GM21390 (cell line): ENCODE data around the gene SOX14.

Source experiments
- ATAC-seq: cut with Tn5 transposase; IDR thresholded peaks from one replicate; pipeline ENCODE4 v1.9.1; 2021; ENCODE audit not compliant: unreplicated experiment

The SOX14 gene

DNA sequence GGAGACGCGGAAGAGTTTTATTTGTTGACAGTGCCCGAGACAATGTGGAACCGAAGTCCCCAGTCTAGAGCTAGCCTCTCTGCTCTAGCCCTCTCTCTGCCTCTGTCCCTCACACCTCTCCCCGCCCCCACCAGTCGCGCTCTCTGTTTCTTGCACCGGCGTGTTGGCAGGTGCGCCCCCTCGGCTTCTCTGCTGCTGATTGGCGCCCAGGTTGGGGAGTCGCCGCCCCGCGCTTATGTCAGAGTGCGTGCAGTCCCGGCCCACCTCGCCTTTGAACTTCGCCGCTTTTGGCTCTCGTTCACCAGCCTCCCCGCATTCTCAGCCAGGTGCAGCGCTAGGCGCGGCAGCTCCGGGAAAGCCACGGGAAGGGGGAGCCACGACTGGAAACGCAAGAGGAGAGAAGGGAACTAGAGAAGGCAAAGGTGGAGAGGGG, at the start of gene SOX14:
SOX14 (plus strand) TSS at position 315 of the 433 bp plus-strand sequence. CDS start 470 bp downstream, outside the sequence.
- no peak for ATAC-seq

DNA sequence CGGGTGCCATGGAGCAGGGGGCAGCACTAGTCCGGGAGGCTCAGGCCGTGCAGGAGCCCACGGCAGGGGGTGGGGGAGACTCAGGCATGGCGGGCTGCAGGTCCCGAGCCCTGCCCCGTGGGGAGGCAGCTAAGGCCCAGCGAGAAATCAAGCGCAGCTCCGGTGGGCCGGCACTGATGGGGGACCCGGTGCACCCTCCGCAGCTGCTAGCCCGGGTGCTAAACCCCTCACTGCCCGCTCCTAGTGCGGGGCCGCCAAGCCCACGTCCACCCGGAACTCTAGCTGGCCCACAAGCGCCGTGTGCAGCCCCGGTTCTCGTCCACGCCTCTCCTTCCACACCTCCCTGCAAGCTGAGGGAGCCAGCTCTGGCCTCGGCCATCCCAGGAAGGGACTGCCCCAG, 49.6 kb upstream of the SOX14 start:
- no peak for ATAC-seq

DNA sequence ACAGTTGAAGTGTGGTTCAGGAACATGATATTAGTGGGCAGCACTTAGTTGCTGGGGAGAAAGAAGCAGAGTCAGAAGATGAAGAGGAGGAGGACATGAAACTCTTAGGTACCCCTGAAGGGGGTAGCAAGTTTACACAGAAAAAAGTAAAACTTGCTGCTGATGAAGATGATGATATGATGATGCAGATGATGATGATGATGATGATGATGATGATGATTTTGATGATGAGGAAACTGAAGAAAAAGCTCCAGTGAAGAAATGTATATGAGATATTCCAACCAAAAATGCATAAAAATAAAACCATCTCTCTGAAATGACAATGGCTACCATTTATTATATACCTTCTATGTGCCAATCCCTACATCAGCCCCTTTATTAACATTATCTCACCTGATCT, 39.9 kb upstream of the SOX14 start:
- ATAC-seq: no peak

DNA sequence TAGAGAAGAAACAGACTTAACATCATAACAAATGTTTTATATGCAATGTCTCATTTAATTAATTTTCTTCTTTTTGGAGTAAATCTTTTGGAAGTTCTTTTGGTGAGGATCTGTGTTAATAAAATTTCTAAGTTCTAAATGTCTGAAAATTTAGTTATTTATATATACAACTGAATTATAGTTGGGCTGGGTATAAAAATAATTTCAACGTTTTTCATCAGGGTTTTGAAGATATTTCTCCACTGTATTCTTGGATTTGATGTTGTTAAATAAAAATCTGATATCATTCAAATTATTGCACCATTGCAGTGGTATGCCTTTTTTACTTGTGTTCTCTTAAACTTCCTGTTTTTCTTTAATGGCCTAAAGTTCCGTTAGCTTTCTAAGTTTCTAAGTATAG, 26.9 kb upstream of the SOX14 start:
- ATAC-seq: no peak

DNA sequence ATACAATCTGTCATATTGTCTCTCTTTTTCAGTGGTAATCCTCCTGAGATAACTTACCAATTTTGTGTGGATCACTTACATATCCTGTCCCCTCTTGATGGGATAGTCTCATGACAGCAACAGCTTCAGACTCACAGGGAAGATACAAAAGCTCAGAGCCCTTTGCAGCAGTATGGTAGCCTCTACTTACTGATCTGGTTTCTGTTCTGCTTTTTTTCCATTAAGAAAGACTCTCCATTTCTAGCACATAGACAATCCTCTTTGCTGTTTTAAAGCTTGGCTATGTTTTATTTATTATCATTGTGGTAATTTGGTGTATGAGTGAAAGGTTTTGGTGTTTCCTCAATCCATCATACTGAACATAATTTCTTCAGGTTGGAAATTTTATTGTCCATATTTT, 25.4 kb upstream of the SOX14 start:
- ATAC-seq: no peak

DNA sequence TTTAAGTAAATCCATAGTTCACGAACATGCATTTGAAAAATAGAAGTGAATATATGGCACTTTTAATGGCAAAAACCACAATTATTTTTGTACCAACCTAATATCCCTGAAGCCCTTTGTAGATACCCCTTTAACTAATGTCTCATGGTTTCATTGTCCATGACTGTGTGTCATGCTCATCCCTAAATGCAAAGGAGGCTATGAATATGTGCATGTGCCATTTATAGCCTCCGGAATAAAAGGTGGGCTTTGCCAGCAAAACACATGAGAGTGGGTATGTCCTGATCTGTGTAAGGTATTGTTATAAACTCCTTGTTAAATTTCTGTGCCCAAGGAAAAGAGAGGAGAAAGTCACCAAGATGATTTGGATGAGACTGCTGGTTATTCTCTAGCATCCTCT, 20.5 kb upstream of the SOX14 start:
- ATAC-seq: no peak

DNA sequence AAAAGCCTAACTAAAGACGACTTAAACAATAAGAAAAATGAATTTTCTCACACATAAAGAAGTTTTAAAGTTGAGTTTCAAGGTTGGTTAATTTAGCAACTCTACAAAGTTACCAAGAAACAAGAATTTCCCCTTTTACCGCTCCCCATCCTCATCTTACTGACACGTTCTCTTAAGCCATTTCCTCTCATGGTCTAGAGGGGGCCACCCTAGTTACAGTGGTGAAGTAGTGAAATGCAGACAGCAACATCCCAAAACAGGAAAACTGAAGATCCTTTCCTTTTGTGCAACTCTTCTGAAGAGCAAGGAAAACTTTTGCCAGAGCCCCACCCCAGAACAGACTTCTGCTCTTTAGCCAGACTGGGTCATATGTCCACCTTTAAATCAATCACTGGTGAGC, 17.3 kb upstream of the SOX14 start:
- ATAC-seq: no peak

DNA sequence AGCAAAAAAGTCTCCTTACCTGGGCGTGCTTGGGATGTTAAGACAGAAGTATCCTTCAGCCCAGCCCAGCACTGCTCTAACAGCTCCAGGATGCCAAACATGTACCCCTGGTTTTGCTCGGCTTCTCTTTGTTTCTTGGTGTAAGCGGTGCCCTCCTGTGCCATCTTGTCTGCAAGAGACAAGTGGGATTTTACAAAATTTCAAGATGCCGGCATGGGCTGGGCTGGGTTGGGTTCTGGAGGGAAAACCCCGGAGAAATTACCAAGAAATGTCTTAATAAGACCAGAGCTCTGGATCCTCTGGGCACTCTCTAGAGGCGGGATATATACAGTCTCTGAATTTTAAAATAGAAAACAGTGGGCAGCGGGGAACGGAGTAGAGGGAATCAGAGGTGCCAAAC, 4.6 kb upstream of the SOX14 start:
- ATAC-seq: no peak

DNA sequence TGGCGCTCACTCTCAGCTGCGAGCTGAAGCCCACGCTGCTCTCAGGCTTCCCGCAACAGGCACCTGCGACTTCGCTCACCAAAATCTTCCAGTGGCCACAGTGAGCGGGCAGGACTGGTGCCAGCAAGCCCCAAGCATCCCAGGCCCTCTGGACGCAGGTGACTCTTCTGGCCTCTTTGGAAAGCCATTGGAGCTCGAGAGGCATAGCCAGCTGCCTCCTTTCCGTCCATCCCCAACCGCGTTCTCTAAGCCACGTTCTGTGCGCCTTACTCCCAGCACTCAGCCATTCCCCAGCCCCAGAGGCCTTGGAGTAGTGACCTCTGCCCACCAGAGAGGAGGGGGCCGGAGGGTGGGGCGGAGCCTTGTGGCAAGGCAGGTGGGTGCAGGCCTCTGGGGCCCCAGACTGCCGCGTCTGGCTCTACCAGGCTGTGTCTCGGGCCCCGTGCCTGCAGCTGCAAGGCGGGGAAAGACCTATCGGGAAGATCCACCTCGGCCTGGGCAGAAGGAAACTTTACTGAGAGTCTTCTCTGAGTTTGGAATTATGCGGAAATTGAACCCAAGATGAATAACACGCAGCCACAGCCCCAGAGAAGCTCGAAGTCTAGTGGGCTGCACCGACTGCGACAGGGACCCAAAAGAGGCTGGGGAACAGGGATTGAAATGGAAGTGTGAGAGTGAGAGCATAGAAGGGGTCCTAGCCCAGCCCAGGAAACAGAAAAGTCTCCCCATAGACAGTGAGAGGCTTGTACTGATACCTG, 3.6 kb upstream of the SOX14 start:
- ATAC-seq: no peak

DNA sequence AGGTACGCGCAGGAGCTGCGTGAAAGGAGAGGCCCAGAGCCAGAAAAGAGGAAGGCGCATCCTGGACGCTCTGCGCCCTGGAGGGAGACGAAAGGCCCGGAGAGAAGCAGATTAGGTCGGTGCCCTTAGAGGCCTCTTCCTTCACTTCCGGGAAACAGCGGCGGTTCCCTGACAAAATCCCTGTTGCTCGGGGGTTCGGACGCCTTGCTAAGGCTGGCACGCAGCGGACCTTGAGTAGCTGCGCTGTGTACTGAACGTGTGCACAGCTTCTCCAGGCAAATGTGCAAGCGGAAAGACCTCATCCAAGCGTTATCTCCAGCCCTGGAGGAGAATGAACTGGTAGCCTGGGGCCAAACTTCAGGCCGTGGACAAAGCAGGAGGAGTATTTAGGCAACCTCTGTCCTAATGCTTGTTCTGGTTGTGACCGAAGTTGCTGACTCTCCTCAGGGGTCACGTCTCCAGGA, 3.0 kb upstream of the SOX14 start:
- no peak for ATAC-seq

DNA sequence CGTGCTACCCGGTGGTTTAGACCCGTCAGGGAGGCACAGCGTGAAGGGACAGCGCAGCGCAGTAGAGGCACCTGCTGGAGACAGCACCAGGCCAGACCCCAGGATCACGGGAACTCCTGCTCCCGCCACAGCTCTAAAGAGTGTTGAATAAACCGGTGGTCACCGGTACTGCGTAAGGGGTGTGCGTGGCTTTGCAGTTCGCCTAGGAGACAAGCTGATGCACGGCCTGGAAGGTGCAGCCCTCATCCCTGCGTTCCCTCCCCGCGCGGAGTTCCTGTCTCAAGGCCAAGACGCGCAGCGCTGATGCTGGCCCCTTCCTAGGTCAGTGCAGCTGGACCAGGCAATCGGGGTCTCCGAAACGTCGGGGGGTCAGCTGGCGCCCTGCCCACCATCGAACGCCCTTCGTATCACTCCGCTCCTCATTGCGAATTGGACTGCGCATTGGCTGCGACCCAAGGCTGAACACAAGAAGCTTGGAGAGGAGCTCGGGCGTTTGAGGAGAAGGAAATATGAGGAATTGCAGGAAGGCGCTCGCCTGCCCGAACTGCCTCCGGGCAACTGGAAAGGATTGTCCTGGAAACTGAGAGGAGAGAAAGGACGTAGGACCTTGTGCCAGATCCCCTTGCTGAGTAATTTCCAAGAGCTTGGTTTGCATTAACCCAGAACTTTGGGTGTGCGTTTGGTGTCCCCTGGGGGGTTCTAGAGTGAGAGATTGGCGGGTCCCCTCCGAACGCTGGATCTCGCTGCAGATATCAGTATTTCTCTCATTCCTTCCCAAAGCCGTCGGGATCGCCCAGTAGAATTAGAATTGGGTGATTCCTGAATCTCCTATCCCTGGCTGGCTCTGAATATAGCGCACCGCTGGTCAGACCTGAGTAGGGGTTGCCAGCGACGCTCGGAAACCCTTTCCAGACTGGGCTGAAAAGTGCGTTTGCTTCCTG, 2.3 kb upstream of the SOX14 start:
- no peak for ATAC-seq

DNA sequence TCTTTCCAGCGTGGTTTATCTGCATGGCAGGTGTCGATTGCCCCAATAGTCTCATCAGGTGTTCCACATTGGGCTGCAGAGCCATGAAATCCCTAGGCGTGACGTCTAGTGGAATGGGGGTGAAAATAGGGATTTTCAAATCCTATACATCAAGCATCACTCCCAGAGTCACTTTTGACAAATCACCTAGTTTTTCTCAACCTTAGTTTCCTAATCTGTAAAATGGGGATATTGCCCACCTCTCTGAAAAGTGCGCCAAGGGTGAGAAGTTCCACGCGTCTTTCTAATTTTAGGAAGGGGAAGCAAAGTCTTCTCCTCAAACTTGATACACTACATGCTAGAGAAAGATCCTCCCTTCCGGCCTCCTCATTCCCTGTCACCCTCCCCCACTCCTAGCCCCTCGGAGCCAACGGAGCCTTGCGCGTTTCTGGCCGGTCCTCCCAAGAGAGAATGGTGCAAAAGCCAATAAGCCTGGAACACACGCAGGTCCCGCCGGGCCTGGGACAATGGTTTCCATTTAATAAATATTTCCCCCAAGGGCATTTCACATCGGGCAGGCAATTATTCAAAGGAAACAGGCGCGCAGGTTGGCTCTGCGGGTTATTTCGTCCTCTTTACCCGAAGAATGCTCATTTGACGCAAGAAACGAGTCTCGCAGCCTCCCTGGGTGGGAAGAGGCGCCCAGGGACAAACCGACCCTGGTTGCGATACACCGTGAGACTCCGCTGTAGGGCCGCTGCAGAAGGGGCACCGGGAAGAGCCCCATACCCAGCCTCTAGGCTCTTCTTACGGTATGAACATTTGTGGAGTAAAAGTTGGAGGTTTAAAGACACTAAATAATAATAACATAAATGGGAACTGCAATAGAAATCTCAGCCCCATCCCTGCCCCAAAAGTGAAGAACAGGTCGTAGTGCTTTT, 1.2 kb upstream of the SOX14 start:
- ATAC-seq: no peak

DNA sequence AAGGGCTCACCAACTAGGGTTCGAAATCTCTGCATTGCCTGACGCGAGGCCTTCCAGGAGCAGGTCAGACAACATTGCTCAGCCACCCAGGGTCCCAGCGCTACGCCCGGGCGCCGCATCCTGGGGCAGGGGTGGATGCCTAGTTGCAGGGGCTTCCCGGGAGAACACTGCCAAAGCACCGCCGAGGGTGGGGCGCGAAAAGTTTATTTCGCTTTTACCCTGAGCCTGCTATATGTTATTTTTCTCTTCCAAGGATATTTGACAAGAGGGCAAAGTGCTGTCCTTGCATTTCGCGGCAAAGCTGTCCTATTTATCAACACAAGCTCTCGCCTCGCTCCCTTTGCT, 549 bp upstream of the SOX14 start:
- no peak for ATAC-seq

DNA sequence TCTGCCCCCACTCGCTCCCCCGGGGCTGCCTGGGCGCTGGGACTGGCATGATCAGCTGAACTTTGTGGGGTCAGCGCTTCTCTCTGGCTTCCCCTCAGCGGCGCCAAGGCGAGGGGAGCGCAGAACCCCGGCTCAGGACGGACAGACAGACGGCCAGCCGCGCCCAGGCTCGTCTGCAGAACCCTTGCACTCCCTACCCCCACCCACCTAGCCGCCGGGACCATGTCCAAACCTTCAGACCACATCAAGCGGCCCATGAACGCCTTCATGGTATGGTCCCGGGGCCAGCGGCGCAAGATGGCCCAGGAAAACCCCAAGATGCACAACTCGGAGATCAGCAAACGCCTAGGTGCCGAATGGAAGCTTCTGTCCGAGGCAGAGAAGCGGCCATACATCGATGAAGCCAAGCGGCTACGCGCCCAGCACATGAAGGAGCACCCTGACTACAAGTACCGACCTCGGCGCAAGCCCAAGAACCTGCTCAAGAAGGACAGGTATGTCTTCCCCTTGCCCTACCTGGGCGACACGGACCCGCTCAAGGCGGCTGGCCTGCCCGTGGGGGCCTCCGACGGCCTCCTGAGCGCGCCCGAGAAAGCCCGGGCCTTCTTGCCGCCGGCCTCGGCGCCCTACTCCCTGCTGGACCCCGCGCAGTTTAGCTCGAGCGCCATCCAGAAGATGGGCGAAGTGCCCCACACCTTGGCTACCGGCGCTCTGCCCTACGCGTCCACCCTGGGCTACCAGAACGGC, 621 bp downstream of the SOX14 start:
- ATAC-seq: no peak

DNA sequence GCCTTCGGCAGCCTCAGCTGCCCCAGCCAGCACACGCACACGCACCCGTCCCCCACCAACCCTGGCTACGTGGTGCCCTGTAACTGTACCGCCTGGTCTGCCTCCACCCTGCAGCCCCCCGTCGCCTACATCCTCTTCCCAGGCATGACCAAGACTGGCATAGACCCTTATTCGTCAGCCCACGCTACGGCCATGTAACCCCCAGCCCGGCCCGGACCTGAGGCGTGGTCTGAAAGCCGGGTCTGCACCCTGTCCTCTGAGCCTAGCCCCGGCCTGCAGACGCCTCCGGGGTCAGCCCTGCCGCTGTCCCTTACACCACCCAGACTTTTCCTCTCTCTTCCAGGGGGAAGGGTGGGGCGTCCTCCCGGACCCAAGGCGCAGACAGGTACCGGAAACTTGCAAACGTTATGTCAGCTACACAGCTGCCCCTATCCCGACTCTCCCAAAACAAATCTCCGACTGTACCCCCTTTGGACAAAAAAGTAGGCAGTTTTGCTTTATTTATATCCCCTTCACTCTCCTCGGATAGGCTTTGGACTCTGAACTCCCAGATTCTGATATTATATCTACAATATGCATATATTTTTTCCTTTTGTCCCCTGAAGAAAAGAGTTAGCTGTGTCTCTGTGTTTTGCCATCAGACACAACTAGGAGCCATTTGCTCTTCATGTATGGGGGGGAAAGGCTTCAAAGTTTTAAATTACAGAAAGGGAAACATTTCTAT, 1.4 kb downstream of the SOX14 start:
- ATAC-seq: no peak

DNA sequence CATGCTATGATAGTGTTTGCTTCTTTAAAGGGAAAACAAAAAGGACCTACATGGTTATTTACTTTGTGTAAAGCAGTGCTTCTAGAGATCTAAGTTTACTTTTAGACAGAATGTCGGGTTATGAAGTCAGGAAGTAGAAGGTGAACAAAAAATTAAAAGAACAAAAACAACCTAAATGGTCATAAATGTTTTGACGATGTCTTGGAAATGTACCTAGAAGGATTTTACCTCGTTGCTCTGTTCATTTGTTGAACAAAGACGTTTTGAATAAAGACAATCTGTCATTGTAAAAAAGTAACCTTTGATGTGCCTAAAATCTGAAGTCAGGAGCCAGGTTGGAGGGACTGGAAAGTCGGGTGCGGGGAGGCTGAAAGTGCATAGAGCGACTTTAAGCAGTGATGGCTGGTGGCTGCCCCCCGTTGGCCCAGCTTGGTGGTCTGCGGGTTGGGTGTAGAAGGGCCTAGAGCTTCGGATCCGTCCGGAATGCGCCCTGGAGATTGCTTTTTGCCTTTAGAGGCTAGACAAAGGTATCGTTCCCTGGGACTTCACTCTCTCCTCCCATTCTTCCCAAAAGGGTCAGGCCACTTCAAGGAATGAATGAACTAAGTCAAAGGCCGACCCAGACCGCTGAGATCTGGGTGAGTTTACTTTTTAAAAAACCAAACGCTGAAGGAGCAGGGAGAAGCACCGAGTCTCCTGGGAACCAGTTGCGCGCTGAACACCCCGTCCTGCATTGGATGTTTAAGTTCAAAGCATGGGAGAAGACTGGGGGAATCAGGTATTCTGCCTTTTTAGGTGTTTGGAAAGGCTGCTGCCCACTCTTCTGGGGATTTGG, 2.1 kb downstream of the SOX14 start:
- ATAC-seq: no peak

DNA sequence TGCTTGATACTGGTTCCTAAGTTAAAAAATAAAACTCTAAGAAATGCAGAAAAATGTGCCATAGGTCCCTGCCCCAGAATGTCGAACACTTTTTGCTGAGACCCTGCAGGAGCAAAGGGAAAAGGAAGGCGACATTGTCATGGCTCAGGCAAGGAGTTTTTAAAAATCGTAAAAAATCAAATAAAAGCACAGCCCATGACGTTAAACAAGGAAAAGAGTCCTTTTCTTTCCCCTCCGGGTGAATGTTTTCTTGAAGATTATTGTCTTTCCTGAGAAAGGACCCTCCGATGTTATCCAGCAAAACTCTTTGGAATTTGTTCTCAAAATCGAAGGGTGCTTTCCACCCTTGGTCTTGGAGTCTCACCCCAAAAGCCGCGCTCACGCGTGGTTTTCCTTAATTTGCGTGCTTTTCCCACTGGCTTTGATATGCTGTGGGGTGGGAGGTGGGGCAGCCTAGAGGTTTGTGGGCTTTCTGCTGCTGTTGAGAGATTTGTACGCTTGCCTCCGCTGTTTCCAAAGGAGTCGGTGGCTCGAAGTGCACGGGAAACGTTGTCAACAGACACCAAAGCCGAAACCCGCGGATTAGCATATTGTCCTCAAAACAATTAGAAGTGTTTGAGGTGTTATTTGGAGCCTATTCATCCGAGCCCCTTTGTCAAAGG, 2.9 kb downstream of the SOX14 start:
- no peak for ATAC-seq
